ENCODE data around the gene ABL1.

ABL1 gene

DNA sequence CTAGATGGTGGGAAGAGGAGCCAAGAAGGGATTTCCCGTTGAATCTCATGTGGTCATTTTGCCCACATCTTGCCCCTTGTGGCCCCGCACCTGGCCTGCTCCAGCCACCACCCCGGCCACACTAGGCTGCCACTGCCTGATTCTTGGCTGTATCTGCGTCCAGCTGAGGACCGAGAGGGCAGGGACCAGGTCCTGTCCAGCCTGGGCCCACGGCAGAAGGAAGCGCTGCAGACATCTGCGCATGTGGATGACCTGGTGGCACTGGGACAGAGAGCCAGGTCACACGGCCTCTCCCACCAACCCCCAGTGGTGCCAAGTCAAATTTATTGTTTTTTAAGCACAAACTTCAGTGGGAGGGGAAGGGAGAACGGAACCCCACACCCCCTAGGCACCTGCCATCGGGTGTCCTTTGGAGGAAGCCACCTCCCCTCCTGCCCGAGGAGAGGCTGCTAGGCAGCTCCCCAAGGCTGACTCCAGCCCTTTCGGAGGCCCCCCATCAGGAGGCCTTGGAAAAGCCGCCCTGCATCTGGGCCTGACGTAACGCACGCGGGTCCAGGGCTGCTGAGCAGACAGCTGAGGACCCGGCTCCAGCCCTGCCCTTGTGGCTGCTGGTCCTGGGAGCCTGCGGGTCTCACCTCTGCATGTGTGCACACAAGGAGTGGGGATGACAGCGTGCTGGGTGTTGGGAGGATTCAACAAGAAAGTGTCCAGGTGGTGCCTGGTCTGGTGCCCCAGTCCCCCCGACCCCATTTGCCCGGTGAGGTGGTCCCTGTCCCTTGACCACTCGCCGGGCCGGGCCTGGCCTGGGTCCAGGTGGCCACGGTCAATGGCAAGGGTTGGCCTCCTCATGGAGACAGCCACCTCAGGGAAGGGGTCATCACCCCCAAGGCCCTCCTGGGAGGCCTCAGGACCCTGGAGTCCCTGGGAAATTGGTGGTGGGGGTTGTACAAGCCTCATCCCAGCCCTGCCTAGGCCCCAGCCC, 67.4 kb downstream of the ABL1 start:
- no peaks in the 10 kb centered on the region for H3K9me3 ChIP-seq (ENCODE audit: control insufficient read depth, insufficient read depth, low read depth, low read length)
- no peak overlapping the region for H3K9ac ChIP-seq (ENCODE audit: low read length)
- no peaks in the 10 kb centered on the region for H3K27me3 ChIP-seq (ENCODE audit: control insufficient read depth, insufficient read depth, low read length)
- no peaks in the 10 kb centered on the region for H3K36me3 ChIP-seq (ENCODE audit: control insufficient read depth, insufficient read depth, low read length)
- peaks cover 2% of the 10 kb centered on the region; the same call in 1 of the 2 replicates for H3K4me1 ChIP-seq (ENCODE audit: control insufficient read depth, insufficient read depth, low read length)
- no peak overlapping the region for H3K4me3 ChIP-seq (ENCODE audit: low read depth, low read length)
- H3K27ac ChIP-seq (ENCODE audit: low read depth, low read length) = no peak overlapping the region

DNA sequence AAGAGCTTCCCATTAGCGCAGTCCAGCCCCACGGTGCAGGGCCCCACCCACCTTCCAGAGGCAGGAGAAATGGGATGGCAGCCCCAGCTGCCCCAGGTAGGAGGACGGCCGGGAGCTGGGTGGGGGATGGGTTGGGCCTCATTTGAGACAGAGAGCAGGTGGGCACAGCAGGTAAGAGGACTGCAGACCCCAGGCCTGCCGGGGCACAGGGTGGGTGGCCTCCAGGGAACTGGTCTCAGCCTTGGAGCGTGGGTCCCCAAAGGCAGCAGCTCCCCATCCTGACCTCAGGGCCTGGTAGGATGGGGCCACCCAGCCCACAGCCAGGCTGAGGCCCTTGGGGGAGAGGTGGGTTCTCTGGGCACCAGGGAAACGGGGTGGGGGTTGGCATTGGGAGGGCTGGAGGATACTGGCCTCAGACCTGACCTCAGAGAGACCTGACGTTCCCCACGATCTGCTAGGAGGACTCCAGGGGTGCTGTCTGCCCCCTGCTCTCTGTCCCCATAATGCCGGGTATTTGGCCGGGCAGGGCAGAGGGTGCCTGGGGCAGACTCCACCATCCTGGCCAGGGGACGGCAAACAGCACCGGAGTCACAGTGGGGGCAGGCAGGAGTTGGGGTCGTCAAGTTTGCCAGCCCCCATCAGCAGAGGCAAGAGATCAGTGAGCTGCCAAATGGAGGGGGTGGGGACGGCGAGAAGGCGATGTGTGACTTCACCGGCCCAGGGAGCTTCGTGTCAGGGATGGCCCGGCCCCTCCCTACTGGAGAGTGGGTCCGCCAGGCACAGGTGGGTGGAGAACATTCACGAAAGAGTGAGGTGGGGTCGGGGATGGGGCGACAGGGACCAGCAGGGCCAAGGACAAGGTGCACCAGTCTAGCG, 68.4 kb downstream of the ABL1 start:
- Histone ChIP-seq H3K4me3 (ENCODE audit: low read depth, low read length) (no peak overlapping the region), H3K9me3 (ENCODE audit: control insufficient read depth, insufficient read depth, low read depth, low read length) (no peaks in the 10 kb centered on the region), H3K27ac (ENCODE audit: low read depth, low read length) (no peak overlapping the region), H3K9ac (ENCODE audit: low read length) (no peak overlapping the region), H3K4me1 (ENCODE audit: control insufficient read depth, insufficient read depth, low read length) (peaks cover 2% of the 10 kb centered on the region; the same call in 1 of the 2 replicates), H3K27me3 (ENCODE audit: control insufficient read depth, insufficient read depth, low read length) (no peaks in the 10 kb centered on the region), H3K36me3 (ENCODE audit: control insufficient read depth, insufficient read depth, low read length) (no peaks in the 10 kb centered on the region)

DNA sequence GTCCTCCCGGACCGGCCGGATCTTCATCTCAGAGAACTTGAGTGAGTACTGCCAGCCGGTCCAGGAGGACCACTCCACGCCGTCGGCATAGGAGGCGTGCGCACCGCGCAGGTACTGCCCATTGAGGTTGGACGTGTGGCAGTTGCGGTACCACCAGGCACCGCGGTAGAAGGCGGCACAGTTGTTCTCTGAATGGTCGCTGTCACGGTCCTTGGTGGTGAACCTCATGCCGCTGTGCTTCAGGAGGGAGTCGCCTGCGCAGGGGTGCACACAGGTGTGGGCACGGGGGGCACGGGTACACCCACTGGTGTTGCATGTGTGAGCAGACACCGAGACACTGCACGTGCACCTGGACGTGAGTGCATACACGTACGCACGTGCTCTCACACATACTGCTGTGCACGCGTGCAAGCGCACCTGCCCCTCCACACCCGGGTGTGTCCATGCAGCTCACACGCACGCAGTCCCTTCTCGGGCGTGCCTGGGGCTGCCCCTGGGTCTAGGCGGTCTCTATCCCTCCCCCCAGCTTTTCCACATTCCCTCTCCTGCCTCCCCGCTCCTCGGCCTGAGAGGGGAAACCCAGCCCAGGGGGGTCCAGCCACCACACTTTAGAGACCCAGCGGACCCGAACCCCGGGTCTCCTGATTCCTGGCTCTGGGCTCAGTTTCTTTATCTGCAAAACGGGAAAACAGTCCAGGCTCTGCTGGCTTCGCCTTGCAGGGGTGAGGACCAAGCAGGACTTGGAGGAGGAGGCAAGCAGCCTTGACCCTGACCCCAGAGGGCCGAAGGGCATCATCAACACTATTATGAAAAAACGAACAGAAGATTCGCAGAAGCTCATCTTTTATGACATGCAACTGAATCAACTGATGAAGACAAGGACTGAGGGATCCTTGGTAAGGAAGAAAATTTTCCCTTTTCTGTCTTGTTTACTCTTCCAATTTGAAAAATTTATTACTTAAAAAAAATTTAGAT, 69.3 kb downstream of the ABL1 start:
- Histone ChIP-seq H3K27ac (ENCODE audit: low read depth, low read length) (no peak overlapping the region), H3K9me3 (ENCODE audit: control insufficient read depth, insufficient read depth, low read depth, low read length) (no peaks in the 10 kb centered on the region), H3K36me3 (ENCODE audit: control insufficient read depth, insufficient read depth, low read length) (no peaks in the 10 kb centered on the region), H3K9ac (ENCODE audit: low read length) (no peak overlapping the region), H3K4me1 (ENCODE audit: control insufficient read depth, insufficient read depth, low read length) (peaks cover 2% of the 10 kb centered on the region; the same call in 1 of the 2 replicates), H3K27me3 (ENCODE audit: control insufficient read depth, insufficient read depth, low read length) (no peaks in the 10 kb centered on the region), H3K4me3 (ENCODE audit: low read depth, low read length) (no peak overlapping the region)

DNA sequence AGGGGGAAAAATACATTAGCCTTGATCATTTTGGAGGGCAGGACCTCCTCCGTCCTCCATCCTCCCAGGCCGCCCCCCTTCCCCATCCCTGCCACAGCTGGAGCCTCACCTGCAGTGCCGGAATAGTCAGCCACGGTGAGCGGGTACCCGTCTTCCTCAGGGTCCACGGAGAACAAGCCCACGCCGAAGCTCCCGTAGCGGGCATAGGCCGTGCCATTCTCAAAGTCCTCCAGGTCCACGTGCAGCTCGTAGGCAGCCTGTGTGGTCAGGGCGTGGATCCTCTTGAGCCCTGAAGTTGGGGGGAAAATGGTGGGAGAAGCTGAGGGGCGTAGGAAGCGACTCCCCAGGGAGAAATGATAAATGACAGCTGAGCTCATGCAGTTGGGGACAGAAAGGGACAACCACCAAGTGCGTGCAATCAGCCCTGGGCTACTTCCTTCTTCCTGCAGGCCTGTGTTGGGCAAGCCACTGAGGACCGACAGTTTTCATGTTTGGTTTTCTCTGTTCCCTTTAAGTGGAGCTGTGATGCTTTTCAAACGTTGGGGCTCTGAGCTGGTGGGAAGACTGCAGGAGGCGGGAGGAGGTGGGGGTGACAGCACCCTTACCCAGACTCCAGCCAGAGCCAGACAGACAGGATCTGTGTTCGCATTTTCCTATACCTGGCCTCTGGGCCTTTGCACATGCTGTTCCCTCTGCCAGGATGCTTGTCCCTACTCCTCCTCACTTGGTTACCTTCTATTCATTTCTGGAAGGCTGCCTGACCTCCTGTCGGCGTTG, 70.3 kb downstream of the ABL1 start:
- H3K4me1 ChIP-seq (ENCODE audit: control insufficient read depth, insufficient read depth, low read length) = peaks cover 2% of the 10 kb centered on the region; the same call in 1 of the 2 replicates
- no peak overlapping the region for H3K27ac ChIP-seq (ENCODE audit: low read depth, low read length)
- H3K9me3 ChIP-seq (ENCODE audit: control insufficient read depth, insufficient read depth, low read depth, low read length) = no peaks in the 10 kb centered on the region
- no peaks in the 10 kb centered on the region for H3K36me3 ChIP-seq (ENCODE audit: control insufficient read depth, insufficient read depth, low read length)
- H3K9ac ChIP-seq (ENCODE audit: low read length) = no peak overlapping the region
- H3K4me3 ChIP-seq (ENCODE audit: low read depth, low read length) = no peak overlapping the region
- no peaks in the 10 kb centered on the region for H3K27me3 ChIP-seq (ENCODE audit: control insufficient read depth, insufficient read depth, low read length)

DNA sequence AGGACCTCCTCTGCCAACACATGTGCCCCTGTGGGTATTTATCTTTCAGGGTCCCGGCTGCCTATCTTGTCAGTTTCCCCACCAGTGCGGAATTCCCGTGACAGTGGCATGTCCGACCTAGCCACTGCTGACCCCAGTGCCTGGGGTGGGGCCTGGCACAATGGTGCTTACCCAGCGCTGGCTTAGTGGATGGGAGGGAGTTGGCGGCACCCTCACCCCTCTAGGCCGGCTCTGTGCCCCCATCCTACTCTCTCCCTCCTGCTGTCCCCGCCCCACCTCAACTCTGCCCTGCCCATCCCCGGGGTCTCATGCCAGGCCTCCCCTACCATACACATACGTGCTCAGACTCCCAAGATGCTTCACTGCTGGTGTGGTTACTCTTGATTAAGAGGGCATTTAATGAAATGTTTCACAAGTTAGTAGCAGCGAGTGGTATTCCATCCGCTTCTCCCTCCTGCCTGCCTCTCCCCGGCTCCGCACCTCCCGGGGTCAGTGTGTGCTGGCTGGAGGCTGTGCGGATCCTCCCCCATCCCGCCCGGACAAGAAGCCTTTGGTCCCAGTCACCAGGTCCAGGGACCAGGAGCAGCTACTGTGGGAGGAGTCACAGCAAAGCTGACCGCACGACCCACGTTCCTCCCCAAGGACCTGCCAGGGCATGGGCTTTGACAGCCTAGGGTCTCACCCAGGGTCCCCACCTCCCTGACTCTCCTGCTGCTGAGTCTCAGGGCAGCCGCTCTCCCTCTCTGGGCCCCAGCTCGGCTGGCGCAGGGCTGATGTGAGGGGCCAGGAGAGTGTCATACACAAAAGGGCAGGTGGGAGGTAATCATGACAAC, 71.1 kb downstream of the ABL1 start:
- no peaks in the 10 kb centered on the region for H3K36me3 ChIP-seq (ENCODE audit: control insufficient read depth, insufficient read depth, low read length)
- H3K27ac ChIP-seq (ENCODE audit: low read depth, low read length) = no peak overlapping the region
- no peaks in the 10 kb centered on the region for H3K27me3 ChIP-seq (ENCODE audit: control insufficient read depth, insufficient read depth, low read length)
- H3K9ac ChIP-seq (ENCODE audit: low read length) = no peak overlapping the region
- H3K9me3 ChIP-seq (ENCODE audit: control insufficient read depth, insufficient read depth, low read depth, low read length) = no peaks in the 10 kb centered on the region
- H3K4me3 ChIP-seq (ENCODE audit: low read depth, low read length) = no peak overlapping the region
- peaks cover 2% of the 10 kb centered on the region; the same call in 1 of the 2 replicates for H3K4me1 ChIP-seq (ENCODE audit: control insufficient read depth, insufficient read depth, low read length)

DNA sequence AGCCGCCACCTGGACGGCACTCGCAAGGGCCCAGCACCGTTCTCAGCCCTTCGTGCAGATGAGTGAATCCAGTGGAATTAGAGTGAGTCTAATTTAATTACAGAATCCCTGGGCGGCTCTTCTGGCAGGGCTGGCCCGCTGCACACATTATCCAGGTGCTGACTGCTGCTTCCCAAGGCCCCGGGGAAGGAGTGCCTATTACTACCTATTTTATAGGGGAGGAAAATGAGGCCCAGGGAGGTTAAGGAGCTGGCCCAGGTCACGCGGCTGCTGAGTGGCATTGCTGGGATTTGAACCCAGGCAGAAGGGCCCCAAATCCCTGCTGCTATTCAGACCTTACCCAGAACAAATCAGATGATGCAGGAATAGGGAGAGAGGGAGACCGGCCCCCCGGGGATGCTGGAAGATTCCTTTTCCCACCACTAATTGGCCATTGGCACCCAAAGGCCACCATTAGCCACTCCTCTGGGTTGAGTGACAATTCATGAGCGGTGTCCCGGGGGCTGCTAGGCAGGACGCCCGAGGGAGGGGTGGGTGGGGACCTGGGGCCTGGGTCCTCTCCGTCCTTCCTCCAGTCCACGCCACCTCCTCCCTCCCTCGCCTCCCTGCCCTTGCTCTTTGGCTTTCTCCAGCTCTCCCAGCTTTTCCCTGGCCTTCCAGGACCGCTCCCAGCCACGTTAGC, 71.8 kb downstream of the ABL1 start:
- Histone ChIP-seq H3K4me3 (ENCODE audit: low read depth, low read length) (no peak overlapping the region), H3K4me1 (ENCODE audit: control insufficient read depth, insufficient read depth, low read length) (peaks cover 2% of the 10 kb centered on the region; the same call in 1 of the 2 replicates), H3K36me3 (ENCODE audit: control insufficient read depth, insufficient read depth, low read length) (no peaks in the 10 kb centered on the region), H3K27ac (ENCODE audit: low read depth, low read length) (no peak overlapping the region), H3K27me3 (ENCODE audit: control insufficient read depth, insufficient read depth, low read length) (no peaks in the 10 kb centered on the region), H3K9me3 (ENCODE audit: control insufficient read depth, insufficient read depth, low read depth, low read length) (no peaks in the 10 kb centered on the region), H3K9ac (ENCODE audit: low read length) (no peak overlapping the region)

DNA sequence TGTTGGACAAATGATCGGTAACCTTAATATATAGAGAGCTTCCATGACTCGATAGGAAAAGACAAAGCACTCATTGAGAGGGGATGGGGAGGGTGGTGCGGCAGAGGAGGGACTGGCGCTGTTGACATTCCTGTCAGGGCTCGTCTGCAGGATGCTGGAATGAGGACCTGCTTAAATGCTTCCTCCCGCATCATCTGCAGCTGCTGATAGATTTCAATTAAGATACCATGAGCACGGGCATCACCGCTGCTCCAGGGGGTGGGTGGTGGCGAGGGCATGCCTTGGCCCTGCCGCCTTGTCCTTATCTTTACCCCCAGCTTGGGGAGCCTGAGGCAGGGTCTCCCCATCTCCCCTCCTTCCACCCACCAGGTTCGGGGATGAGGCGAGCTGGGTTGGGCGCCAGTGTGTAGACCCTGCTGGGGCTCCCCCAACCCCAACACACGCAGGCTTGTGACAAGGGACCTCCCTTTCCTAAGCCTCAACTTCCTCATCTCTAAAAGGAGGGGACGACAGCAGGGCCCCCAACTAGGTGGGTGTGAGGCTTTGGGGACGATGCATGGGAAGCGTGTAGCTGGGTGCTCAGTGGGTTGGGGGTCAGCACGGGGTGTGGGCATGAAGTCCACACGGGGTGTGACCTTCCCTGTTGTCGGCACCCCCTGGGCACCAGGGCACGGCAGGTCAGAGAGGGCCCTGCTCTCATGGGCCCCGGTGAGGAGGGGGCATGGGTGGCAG, 73.3 kb downstream of the ABL1 start:
- Histone ChIP-seq H3K27me3 (ENCODE audit: control insufficient read depth, insufficient read depth, low read length) (no peaks in the 10 kb centered on the region), H3K9ac (ENCODE audit: low read length) (no peak overlapping the region), H3K4me1 (ENCODE audit: control insufficient read depth, insufficient read depth, low read length) (peaks cover 4% of the 10 kb centered on the region), H3K4me3 (ENCODE audit: low read depth, low read length) (no peak overlapping the region), H3K36me3 (ENCODE audit: control insufficient read depth, insufficient read depth, low read length) (no peaks in the 10 kb centered on the region), H3K9me3 (ENCODE audit: control insufficient read depth, insufficient read depth, low read depth, low read length) (no peaks in the 10 kb centered on the region), H3K27ac (ENCODE audit: low read depth, low read length) (no peak overlapping the region)

DNA sequence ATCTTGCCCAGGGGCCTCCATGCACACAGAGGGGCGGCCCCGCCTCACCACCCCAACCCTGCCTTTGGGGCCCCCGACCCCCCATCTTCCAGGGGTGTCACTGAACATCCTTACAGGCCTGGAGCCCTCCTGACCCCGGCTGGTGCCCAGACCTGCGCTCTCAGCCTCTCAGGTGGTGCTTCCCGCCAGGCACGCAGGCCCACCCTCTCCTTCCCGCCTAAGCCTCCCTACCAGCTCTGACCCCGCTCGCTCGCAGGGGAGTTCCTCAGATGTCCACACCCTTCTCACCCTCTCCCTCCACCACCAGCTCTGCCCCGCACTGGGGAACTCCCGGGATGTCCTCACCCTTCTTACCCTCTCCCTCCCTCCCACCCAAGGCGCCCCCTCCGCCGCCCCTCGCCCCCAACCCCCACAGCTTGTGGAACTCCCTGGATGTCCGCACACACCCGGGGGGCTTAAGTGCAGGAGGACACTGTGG, 73.9 kb downstream of the ABL1 start:
- Histone ChIP-seq H3K36me3 (ENCODE audit: control insufficient read depth, insufficient read depth, low read length) (no peaks in the 10 kb centered on the region), H3K9me3 (ENCODE audit: control insufficient read depth, insufficient read depth, low read depth, low read length) (no peaks in the 10 kb centered on the region), H3K4me1 (ENCODE audit: control insufficient read depth, insufficient read depth, low read length) (peaks cover 10% of the 10 kb centered on the region), H3K4me3 (ENCODE audit: low read depth, low read length) (no peak overlapping the region), H3K27me3 (ENCODE audit: control insufficient read depth, insufficient read depth, low read length) (no peaks in the 10 kb centered on the region), H3K27ac (ENCODE audit: low read depth, low read length) (no peak overlapping the region), H3K9ac (ENCODE audit: low read length) (no peak overlapping the region)
